CD4-positive, alpha-beta T cell treated with Interferon alpha-2 for 1 hour (primary cell): ENCODE results near the gene MTFMT.
A peak's percentile ranks its signal among the peaks of the same experiment; 100 is the strongest.
"Not testable (repeated sequence)": the region's sequence is repeated elsewhere in the genome, so short reads cannot be mapped to it uniquely, and the experiment has no call there.

ENCODE experiments used
- DNase-seq, 2 donors: peaks; one replicate each; pipeline ENCODE4 v3.0.0-alpha.2; 2020 to 2022

MTFMT gene

GRCh38 chr15:65028921-65029735 lies at the start of gene MTFMT:
Gene MTFMT, minus strand, starts transcription at chr15:65029639. Its CDS starts 26 bp downstream, at chr15:65029613.
- DNase-seq, result peak; percentile 89 to 94

- DNase-seq, result peak; percentile 18 to 37
These were observed 48.5 kb upstream of the MTFMT start for GRCh38 chr15:65077981-65078352.

- no peak for DNase-seq
These were observed 48.0 kb upstream of the MTFMT start for GRCh38 chr15:65077291-65077980.

- no peak for DNase-seq
These were observed 47.2 kb upstream of the MTFMT start, which contains the start of gene KBTBD13 for GRCh38 chr15:65076486-65077290. Gene KBTBD13, plus strand, starts transcription at chr15:65076746. Its CDS starts 70 bp downstream, at chr15:65076816.

- DNase-seq, result not testable (repeated sequence)
These were observed 46.4 kb upstream of the MTFMT start for GRCh38 chr15:65075607-65076395.

GRCh38 chr15:65074946-65075345 lies 45.5 kb upstream of the MTFMT start:
- DNase-seq, result not testable (repeated sequence)

- no peak for DNase-seq
These were observed 43.2 kb upstream of the MTFMT start for GRCh38 chr15:65072617-65073016.

GRCh38 chr15:65072027-65072426 lies 42.6 kb upstream of the MTFMT start:
- DNase-seq, result no peak

- DNase-seq, result no peak
These were observed 42.0 kb upstream of the MTFMT start for GRCh38 chr15:65071381-65071811.

- no peak for DNase-seq
These were observed 40.5 kb upstream of the MTFMT start for GRCh38 chr15:65069779-65070546.

GRCh38 chr15:65069179-65069578 lies 39.7 kb upstream of the MTFMT start:
- no peak for DNase-seq

- DNase-seq, result no peak
These were observed 39.0 kb upstream of the MTFMT start for GRCh38 chr15:65068403-65068788.

GRCh38 chr15:65067645-65068402 lies 38.4 kb upstream of the MTFMT start, which contains the start of gene RASL12:
Gene RASL12, minus strand, starts transcription at chr15:65067991. Its CDS starts 156 bp downstream, at chr15:65067835.
- no peak for DNase-seq

GRCh38 chr15:65067317-65067644 lies 37.8 kb upstream of the MTFMT start:
- no peak for DNase-seq

GRCh38 chr15:65066635-65067316 lies 37.3 kb upstream of the MTFMT start:
- DNase-seq, result no peak

GRCh38 chr15:65066001-65066634 lies 36.7 kb upstream of the MTFMT start:
- DNase-seq, result no peak

- no peak for DNase-seq
These were observed 33.3 kb upstream of the MTFMT start for GRCh38 chr15:65062726-65063125.

- DNase-seq, result no peak
These were observed 32.6 kb upstream of the MTFMT start for GRCh38 chr15:65062061-65062460.

GRCh38 chr15:65060641-65061397 lies 31.4 kb upstream of the MTFMT start:
- no peak for DNase-seq
